Neural crest cell (in vitro differentiated cells): Measurements from ENCODE around the gene RUVBL1. TPM values are rescaled to one million over a fixed set of nuclear protein-coding genes. Genes with fewer than 3 reads are reported as not detected.

Experiments
- DNase-seq: peaks from one replicate; pipeline ENCODE4 v3.0.0; 2021; ENCODE audit warnings: low read depth, mixed read lengths, low spot score
- H3K27ac Mint-ChIP-seq: one replicate; pipeline ENCODE4 v1.8.0; 2021; ENCODE audit warnings: mild to moderate bottlenecking, mixed read lengths; ENCODE audit not compliant: unreplicated experiment
- H3K27me3 Mint-ChIP-seq: 2 replicates; pipeline ENCODE4 v1.8.0; 2021; ENCODE audit warnings: low read depth, mild to moderate bottlenecking, mixed read lengths
- H3K36me3 Mint-ChIP-seq: 2 replicates; pipeline ENCODE4 v1.8.0; 2021; ENCODE audit warnings: low read depth, mild to moderate bottlenecking, mixed read lengths
- H3K4me1 Mint-ChIP-seq: 2 replicates; pipeline ENCODE4 v1.8.0; 2021; ENCODE audit warnings: mixed read lengths
- H3K4me3 Mint-ChIP-seq: one replicate; pipeline ENCODE4 v1.8.0; 2021; ENCODE audit warnings: mild to moderate bottlenecking, mixed read lengths
- H3K9me3 Mint-ChIP-seq: 2 replicates; pipeline ENCODE4 v1.8.0; 2021; ENCODE audit warnings: mixed read lengths
- total RNA-seq: library from RNA; stranded (reverse); gene quantifications from 2 replicates; pipeline ENCODE4 v1.2.1, GENCODE V29; 2021
- TF ChIP-seq, protein P1 (sequence below): fragments of 200-600 bp; sonication (generic); conservative IDR thresholded peaks from 2 replicates; pipeline ENCODE4 v1.5.0; 2021; ENCODE audit warnings: antibody characterized with exemption, mild to moderate bottlenecking

The RUVBL1 gene
- total RNA-seq, 1 donor from 2014 or later = 93.1 TPM

DNA sequence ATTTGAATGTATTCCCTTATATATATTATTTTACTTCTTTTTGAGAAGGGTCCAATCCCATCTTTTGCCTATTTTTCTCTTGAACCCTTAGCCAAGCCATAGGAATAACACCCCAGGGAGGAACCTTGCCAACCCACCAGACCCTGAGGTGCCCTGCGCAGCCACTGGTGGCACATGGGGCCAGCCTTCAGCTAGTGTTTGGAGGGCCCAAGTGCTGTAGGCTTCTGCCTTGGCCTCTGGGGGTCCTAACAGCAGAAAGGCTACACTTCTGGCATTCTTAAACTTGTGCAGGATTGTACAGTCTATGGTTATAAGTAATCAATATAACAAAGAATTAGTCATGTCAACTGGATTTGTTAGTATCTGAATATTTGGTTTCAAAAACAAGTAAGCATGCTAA, 34.5 kb downstream of the RUVBL1 start:
- TF ChIP-seq, protein P1, sequence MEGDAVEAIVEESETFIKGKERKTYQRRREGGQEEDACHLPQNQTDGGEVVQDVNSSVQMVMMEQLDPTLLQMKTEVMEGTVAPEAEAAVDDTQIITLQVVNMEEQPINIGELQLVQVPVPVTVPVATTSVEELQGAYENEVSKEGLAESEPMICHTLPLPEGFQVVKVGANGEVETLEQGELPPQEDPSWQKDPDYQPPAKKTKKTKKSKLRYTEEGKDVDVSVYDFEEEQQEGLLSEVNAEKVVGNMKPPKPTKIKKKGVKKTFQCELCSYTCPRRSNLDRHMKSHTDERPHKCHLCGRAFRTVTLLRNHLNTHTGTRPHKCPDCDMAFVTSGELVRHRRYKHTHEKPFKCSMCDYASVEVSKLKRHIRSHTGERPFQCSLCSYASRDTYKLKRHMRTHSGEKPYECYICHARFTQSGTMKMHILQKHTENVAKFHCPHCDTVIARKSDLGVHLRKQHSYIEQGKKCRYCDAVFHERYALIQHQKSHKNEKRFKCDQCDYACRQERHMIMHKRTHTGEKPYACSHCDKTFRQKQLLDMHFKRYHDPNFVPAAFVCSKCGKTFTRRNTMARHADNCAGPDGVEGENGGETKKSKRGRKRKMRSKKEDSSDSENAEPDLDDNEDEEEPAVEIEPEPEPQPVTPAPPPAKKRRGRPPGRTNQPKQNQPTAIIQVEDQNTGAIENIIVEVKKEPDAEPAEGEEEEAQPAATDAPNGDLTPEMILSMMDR = no peak
- DNase-seq = no peak
- H3K9me3 Mint-ChIP-seq = no peaks in the 10 kb centered on the region
- no peaks in the 10 kb centered on the region for H3K4me1 Mint-ChIP-seq
- no peaks in the 10 kb centered on the region for H3K27me3 Mint-ChIP-seq
- no peak overlapping the region for H3K4me3 Mint-ChIP-seq
- H3K27ac Mint-ChIP-seq = no peak overlapping the region
- H3K36me3 Mint-ChIP-seq = peaks cover 4% of the 10 kb centered on the region

DNA sequence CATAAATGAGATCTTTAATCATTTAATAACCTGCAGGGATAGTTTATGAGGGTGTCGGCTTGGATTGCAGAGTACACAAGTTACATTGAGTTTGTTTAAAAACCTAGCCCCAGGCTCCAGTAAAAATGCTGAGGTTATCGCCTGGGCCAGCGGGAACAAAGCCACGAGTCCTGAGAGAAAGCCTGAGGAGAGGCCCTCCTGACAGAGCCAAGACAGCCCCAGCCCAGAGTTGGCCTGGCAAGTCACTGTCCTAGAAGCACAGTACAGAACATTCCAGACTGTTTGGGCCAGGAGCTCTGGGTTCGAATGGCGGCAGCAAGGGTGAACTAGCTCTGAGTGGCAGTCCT, 39.0 kb downstream of the RUVBL1 start:
- Mint-ChIP-seq H3K27ac (no peak overlapping the region), H3K9me3 (no peaks in the 10 kb centered on the region), H3K4me1 (no peaks in the 10 kb centered on the region), H3K4me3 (no peak overlapping the region), H3K27me3 (no peaks in the 10 kb centered on the region), H3K36me3 (peaks cover 10% of the 10 kb centered on the region)
- TF ChIP-seq, protein P1 = no peak
- no peak for DNase-seq

DNA sequence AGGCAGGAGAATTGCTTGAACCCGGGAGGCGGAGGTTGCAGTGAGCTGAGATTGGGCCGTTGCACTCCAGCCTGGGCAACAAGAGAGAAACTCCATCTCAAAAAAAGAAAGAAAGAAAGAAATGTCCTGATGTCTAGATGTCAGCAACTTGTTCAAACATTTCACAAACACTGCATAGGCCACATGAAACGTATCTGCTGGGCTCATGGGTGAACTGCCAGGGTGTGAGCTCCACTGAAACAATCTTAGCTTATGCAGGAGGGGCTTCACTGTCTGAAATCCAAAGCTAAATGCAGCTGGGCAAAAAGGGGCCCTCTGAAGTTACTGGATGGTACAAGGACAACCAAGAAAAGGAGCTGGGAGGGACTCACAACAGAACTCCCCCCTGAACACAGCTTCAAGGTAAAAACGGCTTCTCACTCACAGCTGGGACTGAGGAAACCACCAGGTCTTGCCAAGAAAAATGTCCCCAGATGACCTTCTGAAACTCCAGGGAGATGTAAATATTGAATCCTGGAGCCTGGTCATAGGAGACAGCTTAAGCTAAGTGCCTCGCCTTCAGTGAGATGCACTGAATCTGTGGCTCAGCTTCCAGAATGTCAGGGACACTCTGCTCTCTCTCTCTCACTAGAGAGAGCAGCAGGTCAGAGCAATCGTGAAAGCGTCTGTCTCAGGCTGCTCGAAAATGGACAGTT, 39.5 kb downstream of the RUVBL1 start:
- no peaks in the 10 kb centered on the region for H3K4me1 Mint-ChIP-seq
- TF ChIP-seq, protein P1 = no peak
- no peak overlapping the region for H3K4me3 Mint-ChIP-seq
- H3K27ac Mint-ChIP-seq = no peak overlapping the region
- H3K9me3 Mint-ChIP-seq = no peaks in the 10 kb centered on the region
- H3K36me3 Mint-ChIP-seq = peaks cover 10% of the 10 kb centered on the region
- no peaks in the 10 kb centered on the region for H3K27me3 Mint-ChIP-seq
- DNase-seq = no peak

DNA sequence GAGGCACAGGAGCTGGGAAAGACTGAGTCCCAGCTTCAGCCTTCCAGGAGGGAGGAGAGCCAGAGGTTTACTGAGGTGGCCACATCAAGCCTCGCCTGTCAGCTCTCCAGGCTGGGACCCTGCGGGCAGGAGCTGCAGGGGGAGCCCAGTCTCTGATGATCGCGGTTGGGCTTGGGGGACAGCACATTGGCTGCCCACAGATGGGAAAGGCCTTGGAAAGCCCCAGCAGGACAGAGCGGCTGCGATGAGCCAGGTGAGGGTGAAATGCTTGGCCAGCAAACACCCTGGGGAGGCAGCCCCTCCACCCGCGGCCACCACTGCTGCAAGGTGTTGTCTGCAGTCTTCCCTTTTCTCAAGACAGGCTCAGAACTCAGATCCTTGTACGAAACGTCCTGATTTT, 40.2 kb downstream of the RUVBL1 start:
- H3K4me1 Mint-ChIP-seq = no peaks in the 10 kb centered on the region
- H3K27me3 Mint-ChIP-seq = peaks cover 2% of the 10 kb centered on the region
- no peaks in the 10 kb centered on the region for H3K9me3 Mint-ChIP-seq
- TF ChIP-seq, protein P1 = no peak
- no peak overlapping the region for H3K27ac Mint-ChIP-seq
- no peak overlapping the region for H3K4me3 Mint-ChIP-seq
- no peak for DNase-seq
- peaks cover 10% of the 10 kb centered on the region for H3K36me3 Mint-ChIP-seq

DNA sequence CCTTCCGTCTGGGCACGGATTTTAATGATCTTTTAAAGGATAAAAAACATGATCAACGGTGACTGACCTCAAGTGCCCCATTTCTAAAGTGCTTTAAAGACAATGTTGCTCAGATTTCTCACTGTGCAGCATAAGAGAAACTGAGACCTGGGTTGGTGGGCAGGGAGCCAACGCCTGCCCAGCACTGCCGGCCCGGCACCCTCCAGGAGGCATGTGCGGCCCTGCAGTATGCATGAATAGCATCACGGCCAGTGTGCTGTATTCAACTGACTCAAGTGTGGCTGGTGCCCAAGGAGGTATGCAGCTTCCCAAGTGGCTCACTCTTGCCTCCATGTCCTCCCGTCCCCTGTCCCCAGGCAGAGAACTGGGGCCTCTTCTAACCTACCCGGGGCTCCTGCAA, 41.1 kb downstream of the RUVBL1 start:
- TF ChIP-seq, protein P1 = no peak
- Mint-ChIP-seq H3K4me3 (no peak overlapping the region), H3K36me3 (peaks cover 10% of the 10 kb centered on the region), H3K4me1 (peaks cover 4% of the 10 kb centered on the region), H3K27me3 (peaks cover 4% of the 10 kb centered on the region), H3K9me3 (no peaks in the 10 kb centered on the region), H3K27ac (no peak overlapping the region)
- DNase-seq = no peak
